ENCODE results near the gene CELF2.

The CELF2 gene

GRCh38 chr10:11307937-11308336 is 290.3 kb downstream of the CELF2 start:
- no peak for DNase-seq

GRCh38 chr10:11311027-11311426 is 293.4 kb downstream of the CELF2 start:
- no peak for DNase-seq

DNA sequence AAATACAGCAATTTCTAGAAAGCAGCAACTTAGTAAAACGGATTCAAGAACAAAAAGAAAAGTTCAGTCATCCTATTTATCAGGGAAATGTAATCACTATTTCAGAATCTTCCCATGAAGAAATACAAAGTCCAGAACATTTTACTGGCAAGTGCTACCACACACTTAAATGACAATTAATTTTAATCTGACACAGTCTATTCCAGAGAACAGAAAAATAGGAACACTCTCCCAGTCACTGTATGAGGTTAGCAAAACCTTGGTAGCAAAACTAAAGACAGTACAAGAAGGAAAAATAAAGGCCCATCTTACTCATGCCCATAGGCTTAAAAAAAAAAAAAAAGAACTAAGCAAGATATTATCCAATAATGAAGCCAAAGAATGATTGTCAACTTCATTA is 295.8 kb downstream of the CELF2 start:
- DNase-seq: no peak

DNA sequence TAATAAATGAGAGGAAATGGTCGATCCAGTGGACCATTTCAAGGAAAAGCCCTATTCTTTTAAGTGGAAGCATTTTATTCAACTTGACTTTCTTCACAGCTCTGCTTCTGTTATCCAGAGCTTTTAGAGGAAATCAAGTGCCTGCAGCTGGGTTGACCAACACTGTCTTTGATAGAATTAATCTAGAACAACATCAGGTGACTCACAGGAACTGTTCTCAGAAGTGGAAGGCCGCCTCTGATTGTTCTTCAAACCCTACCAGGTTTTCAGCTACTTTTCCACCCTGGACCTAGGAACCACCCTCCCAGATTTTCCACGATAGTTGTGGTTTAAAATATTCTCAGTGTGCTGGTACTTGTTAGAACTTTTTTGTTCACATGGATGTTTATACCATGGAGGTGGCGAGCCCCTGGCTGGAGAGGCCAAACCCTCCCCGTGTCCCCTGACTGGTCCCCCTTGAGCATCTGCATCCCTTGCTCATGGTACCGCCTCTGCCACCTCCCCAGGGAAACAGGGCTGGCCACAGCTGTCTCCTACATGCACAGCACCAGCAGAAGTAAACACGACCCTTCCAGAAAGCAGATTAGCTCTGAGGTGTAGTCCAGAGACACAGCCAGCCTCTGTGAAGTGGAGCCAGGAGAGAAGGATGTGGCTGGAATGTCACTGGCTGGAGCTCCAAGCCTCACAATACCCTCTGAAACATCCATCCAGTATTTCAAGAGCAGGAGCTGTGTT is 300.4 kb downstream of the CELF2 start:
- no peak for DNase-seq

- no peak for DNase-seq
Measured at GRCh38 chr10:11318826-11319598, 301.3 kb downstream of the CELF2 start.

DNA sequence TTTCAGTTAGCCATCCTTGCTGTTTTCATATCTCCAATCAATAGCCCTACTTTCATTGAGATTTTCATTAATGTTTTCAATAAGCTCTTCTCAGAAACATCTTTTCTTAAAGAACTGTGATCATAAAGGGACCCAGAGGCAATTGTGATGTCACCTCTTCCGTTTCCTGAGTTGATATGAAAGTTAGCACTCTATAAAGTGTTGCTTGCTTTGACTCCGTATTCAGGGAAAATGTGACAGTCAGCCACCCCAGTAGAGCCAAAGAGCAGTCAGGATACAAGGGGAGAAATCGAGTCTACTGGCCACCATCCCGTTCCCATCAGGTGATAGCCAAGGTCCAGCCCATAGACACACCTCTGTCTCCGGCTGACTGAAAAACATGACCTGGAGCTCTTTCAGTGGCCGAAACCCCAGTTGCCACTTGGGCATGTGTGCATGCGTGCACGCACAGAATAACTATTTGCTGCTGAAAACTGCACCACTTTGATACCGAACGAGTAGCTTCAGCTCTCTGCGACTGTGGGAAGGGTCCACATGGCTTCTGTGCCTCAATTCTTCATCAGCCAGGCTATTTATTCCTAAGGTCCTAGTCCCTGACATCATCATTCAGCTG is 302.4 kb downstream of the CELF2 start:
- no peak for DNase-seq

- no peak for DNase-seq
Measured at GRCh38 chr10:11320809-11321520, 303.3 kb downstream of the CELF2 start.

DNA sequence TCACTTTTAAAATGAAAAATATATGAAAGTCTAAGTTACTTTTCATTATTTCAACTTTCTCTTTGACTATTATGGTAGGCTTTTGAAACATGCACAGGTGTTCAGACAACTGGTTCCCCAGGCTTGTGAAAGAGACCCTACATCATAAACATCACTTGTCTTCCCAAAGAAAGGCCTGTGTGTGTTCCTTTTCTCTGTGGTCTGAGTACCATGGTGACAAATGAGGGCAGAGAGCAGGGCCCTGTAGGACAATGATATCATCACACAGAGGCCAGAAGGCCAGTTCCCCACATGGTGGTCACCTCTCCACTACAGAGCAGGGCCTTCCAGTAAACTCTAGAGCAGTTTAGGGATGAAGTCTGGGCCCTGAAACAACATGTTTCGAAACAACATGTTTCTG is 305.0 kb downstream of the CELF2 start:
- DNase-seq: no peak

DNA sequence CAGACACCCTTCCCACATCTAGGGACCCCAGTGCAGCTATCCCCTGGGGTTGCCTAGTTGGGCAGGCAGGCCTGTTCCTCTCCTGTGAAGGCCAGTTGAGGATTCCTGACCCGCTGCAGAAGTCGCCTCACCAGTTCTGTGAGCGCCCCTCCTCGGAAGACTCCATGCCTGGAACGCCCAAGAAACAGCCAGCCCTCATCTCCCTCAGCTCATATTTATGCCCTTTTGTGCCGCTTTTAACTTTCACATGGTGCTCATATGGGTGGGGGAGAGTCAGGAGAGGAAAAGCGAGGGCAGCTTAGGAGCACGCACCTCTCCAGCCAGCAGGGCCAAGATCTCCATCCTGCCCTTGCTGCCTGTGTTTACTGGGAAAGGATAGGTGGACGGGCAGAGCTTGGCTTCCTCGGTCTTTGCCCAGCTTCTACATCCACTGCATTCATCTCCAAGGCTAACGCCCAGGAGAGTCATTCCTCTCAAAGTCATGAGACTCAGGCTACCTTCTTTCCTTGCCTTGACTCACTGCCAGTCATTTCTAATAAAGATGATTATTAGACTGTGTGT is 307.2 kb downstream of the CELF2 start:
- no peak for DNase-seq

DNA sequence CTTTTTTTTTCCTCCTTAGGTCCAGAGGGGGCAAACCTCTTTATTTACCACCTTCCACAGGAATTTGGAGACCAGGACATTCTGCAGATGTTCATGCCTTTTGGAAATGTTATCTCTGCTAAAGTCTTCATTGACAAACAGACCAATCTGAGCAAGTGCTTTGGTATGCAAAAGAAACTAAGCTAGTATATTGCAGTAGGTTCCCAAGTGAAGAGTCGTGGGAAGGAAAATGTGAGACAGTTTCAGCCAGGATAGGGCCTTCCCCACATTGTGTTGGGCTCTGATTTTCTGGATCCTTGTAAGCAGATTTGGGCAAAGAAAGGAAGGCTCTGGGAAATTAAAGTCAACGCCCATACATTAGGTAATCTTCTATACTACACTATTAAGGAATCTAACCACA is 308.1 kb downstream of the CELF2 start:
- DNase-seq: no peak

- no peak for DNase-seq
Measured at GRCh38 chr10:11326241-11326640, 308.6 kb downstream of the CELF2 start.

DNA sequence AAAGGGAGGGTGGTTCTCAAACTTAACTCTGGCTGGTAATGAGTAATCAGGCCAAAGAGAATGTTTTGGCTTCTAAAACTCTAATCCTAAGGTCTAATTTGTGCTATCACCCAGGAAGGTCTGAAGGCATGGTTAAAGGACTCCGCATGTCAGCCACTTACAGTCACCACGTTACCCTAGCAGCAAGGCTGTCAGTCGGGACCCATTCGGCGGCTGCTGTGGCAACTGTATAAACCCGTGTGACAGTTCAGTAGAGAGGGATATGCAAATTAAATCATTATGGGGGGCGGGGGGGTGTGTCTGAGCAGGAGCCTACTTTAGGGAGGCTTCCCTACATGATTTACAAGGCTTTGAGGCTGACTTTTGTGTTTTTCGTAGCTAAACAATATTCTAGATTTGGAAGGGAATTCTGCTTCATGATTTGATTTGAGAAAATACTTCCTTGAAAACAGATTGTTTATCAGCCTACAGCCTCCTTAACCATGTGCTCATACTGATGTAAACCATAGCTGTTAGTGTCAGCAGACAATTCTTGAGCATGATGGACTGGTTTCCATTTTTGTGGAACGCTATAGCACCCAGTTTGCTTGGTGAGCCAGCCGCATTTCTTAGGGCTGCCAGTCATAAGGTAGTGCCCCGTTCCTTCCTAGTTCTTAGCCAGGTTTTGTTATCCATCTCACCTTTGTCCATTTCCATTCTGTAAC is 309.4 kb downstream of the CELF2 start:
- no peak for DNase-seq

DNA sequence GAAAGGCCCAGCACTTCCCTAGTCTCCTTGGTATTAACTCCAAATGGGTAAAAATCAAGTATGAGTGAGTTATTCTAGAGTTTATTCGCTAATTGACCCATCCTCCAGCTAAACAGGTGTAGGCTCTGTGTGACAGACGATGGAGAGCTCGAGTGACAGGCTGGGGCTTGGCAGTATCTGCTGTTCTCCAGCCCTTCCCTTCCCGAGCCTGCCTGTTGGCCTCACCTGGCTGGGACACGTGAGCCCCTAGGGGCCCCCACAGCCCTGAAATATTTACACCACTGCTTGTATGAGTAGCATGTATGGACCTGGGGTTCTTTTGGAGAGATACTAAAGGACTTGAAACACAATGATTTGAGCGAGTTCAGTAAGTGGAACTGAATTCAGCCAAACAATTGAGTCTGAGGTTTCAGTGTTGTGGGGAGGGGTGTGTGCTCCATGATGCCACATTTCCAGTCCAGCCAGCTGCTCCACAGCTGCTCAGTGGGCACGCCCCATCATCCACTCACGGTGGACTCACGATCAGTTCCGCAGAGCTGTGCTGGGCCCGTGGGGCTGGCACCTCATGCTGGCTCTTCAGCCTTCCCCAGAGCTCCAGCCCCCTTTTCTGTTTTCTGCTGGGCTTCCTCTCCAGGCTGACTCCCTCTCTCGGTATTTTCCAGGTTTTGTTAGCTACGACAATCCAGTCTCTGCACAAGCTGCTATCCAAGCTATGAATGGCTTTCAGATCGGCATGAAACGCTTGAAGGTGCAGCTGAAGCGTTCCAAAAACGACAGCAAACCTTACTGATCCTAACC is 310.8 kb downstream of the CELF2 start:
- no peak for DNase-seq

DNA sequence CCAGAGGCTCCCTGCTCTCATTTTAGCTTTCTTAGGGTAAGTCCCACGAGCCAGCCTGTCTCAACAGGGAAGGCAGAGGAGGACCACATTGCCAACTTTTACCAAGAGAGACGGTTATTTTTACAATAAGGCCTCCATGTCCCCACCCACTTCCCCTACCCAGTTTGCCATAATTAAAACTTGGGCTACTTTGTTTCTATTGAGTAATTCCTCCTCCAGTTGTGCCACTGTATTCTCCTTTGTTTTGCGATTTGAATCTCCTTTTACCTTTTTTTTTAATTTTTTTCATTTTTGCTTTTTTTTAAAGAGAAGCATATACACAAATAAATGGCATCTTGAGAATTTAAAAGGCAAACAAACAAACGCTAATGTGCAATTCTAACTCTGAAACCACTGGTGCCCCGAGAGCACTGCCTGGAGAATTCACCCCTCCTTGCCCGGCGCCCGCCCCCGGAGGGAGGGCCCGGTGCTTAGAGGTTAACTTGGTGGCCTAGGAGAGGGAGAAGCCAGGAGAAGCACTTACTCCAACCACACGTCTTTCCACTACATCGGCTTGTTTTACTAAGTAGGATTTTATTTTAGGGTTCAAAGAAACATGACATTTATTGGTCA is 311.5 kb downstream of the CELF2 start:
- no peak for DNase-seq

DNA sequence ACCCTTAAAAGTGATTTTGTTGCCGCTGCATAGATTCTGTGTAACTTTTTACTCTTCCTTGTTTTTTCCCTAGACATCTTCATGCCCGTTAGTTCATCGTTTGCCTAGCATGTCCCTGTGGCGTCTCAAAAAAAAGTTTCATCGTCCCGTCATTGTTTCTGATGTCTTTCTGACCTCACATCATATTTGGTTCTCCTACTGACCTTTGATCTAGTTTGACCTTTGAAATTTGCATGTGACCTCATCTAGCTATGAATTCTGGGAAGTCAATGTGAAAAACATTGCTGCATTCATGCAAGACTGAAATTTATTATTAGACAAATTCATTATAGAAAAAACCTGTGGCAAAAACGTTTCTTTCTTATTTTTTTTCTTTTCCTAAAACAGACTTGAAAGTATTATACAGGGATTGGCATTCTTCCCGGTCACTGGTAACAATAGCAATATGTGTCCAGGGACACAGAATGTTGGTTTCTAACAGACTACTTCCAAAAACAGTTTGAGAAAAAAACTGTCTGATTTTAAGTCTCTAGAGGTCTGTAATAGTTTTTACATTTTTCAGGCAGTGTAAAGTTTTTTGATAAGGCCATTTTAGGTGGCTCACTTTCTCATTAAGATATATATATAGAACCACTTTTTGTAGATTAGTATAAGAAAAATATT is 312.8 kb downstream of the CELF2 start:
- no peak for DNase-seq

DNA sequence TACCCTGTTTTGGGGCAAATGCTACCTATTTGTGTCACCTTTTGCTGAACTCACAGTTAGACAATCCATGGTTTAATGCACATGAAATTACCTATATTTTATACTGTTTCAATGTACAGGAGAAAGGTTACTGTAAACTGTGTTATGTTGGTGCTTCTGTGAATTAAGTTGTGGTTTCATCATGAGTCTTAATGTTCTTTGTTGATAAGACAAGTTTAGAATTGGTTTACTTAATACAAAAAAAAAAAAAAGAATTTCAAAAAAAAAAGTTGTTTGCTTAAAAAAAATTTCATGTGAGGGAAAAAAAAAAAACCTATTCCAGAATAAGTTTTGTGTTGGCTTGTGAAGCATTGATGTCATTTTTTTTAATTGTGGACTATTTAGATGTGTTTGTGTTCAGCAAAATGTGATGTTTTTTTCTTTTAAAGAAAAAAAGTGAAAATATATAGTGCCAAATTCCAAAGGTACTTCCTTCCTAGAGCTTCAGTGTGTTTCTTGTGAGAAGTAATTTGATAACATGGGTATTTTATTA is 313.4 kb downstream of the CELF2 start:
- no peak for DNase-seq

- DNase-seq: no peak
Measured at GRCh38 chr10:11331726-11332125, 314.1 kb downstream of the CELF2 start.

DNA sequence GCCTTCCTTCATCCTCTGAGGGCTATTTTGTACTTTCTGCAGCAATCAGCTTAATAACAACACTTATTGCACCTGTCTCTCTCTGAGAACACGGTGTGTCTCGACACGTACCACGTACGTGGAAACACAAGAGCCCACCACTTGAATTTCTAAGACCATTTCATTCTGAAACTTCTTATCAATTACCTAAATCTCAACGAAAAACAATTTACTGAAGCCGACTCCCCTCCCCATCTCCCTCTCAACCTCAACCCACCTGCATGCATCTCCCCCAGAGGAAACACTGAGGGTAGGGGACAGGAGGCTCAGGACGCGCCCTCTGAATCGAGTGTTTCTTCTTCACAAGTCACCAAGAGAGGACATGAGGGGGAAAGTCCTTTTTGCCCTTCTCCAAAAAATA is 315.2 kb downstream of the CELF2 start:
- DNase-seq: no peak

- DNase-seq: no peak
Measured at GRCh38 chr10:11334436-11334835, 316.8 kb downstream of the CELF2 start.

- no peak for DNase-seq
Measured at GRCh38 chr10:11335167-11335652, 317.5 kb downstream of the CELF2 start.

All from NCI-H1436 (cell line).